Kidney epithelial cell (primary cell): ENCODE data around the gene CHST7. TPM values are rescaled to one million over a fixed set of nuclear protein-coding genes. Genes with fewer than 3 reads are reported as not detected.

Experiments used
- DNase-seq: peaks from one replicate; pipeline ENCODE4 v3.0.0-alpha.2; 2010; ENCODE audit warnings: low read depth
- H3K27me3 ChIP-seq: 2 replicates; pipeline ENCODE4 v1.6.0; 2011; ENCODE audit warnings: low read length; ENCODE audit not compliant: control insufficient read depth, insufficient read depth
- H3K36me3 ChIP-seq: 2 replicates; pipeline ENCODE4 v1.5.1; 2011; ENCODE audit warnings: low read length; ENCODE audit not compliant: control insufficient read depth, insufficient read depth
- H3K4me3 ChIP-seq: 2 replicates; pipeline ENCODE4 v1.5.1; 2011; ENCODE audit warnings: low read depth, mild to moderate bottlenecking, control low read depth, low read length
- total RNA-seq: library from RNA; depleted of rRNA; stranded (reverse); fragments of >200 nt; gene quantifications from 2 replicates; pipeline ENCODE4 v1.2.3, GENCODE V29; 2015
- TF ChIP-seq, protein P1 (sequence below): IDR thresholded peaks from 2 replicates; pipeline ENCODE4 v1.5.1; 2011; ENCODE audit warnings: mild to moderate bottlenecking, moderate library complexity, low read length, control low read depth, inconsistent platforms; ENCODE audit not compliant: insufficient read depth, poor library complexity, severe bottlenecking

The CHST7 gene
- total RNA-seq, 1 donor from 2014 or later = 5.2 TPM

DNA sequence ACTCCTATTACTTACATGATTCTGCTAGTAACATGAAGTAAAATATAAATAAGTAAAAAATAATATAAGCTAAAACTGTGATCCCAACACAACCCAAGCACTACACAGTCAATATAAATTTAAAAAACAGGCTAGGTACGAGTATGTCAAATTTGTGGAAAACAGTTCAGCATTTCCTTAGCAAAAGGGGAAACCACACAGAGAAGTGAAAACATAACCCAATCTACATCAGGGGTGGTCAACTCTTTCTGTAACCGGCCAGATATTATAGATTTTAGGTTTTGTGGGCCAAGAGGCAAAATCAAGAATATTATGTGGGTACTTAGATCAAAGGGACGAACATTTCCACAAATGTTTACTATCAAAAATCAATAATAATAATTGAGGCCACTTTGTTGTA, 70.1 kb downstream of the CHST7 start:
- no peak overlapping the region for H3K4me3 ChIP-seq
- H3K27me3 ChIP-seq = no peaks in the 10 kb centered on the region
- TF ChIP-seq, protein P1, sequence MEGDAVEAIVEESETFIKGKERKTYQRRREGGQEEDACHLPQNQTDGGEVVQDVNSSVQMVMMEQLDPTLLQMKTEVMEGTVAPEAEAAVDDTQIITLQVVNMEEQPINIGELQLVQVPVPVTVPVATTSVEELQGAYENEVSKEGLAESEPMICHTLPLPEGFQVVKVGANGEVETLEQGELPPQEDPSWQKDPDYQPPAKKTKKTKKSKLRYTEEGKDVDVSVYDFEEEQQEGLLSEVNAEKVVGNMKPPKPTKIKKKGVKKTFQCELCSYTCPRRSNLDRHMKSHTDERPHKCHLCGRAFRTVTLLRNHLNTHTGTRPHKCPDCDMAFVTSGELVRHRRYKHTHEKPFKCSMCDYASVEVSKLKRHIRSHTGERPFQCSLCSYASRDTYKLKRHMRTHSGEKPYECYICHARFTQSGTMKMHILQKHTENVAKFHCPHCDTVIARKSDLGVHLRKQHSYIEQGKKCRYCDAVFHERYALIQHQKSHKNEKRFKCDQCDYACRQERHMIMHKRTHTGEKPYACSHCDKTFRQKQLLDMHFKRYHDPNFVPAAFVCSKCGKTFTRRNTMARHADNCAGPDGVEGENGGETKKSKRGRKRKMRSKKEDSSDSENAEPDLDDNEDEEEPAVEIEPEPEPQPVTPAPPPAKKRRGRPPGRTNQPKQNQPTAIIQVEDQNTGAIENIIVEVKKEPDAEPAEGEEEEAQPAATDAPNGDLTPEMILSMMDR = no peak
- no peaks in the 10 kb centered on the region for H3K36me3 ChIP-seq
- no peak for DNase-seq

DNA sequence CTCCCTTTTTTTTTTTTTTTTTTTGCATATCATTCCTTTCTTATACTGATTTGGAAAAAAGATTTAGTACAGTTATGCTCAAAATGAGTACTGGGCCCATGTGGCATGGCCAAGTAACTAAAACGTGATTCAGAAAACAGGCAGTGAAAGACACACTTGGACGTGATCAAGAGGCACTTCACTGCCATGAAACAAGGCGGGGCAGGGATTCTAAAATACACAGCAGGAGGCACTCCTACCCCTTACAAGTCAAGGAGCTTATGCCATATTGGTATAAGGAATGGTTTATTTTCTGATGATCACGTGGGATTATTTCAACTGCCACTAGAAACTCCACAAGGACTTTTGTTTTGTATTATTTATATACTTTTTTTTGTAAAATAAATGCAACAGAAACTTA, 72.0 kb downstream of the CHST7 start:
- no peak for DNase-seq
- H3K27me3 ChIP-seq = no peaks in the 10 kb centered on the region
- no peaks in the 10 kb centered on the region for H3K36me3 ChIP-seq
- H3K4me3 ChIP-seq = no peak overlapping the region
- TF ChIP-seq, protein P1 = no peak

DNA sequence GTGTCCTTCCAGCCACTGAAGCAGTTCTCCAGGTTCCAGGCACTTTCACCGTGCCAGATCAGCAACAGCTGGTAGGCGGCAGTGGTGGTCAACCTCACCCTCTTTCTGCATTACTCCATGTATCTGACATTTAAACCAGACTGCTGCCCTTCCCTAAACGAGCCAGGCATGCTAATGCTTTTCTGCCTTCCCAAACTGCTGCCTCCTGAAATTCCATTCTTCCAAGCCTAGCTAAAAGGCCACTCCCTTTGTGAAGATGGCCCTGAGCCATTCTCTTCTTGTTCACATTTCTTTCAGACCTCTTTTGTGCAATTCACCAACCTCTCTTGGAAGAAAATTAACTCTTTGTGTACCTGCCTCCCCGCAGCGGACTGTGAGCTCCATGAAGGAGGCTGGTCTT, 73.7 kb downstream of the CHST7 start:
- Histone ChIP-seq H3K4me3 (no peak overlapping the region), H3K27me3 (no peaks in the 10 kb centered on the region), H3K36me3 (no peaks in the 10 kb centered on the region)
- no peak for DNase-seq
- TF ChIP-seq, protein P1 = no peak

Other genes starting within 250 kb of the CHST7 start
- gene ZNF674, start 28.3 kb upstream of the CHST7 start, total RNA-seq = 3.8 and 8.6 TPM in 2 replicates
- 9.8 and 12.3 TPM in 2 replicates for gene SLC9A7, start 185.4 kb downstream of the CHST7 start, total RNA-seq